ENCODE data around the gene SLC22A2. TPM values are rescaled to one million over a fixed set of nuclear protein-coding genes. Genes with fewer than 3 reads are reported as not detected.

The SLC22A2 gene
- total and polyA plus RNA-seq, 9 donors, result 0.04 to 0.32 (median 0.11) TPM; not detected in 3

- no peak overlapping the region for H3K4me3 ChIP-seq (ENCODE audit: low read length)
- H3K27me3 ChIP-seq (ENCODE audit: control insufficient read depth, insufficient read depth, low read length), result no peaks in the 10 kb centered on the region
- DNase-seq, result peak; percentile 36
- H3K27ac ChIP-seq (ENCODE audit: low read length), result no peak overlapping the region
- H3K36me3 ChIP-seq (ENCODE audit: control insufficient read depth, insufficient read depth, low read length), result no peaks in the 10 kb centered on the region
- 41% methylated on average over 6 of the region's 8 CpGs for WGBS (ENCODE audit: insufficient coverage)
- peaks cover 12% of the 10 kb centered on the region for H3K4me1 ChIP-seq (ENCODE audit: control insufficient read depth, insufficient read depth, low read length)
- no peaks in the 10 kb centered on the region for H3K9me3 ChIP-seq (replicated peaks; ENCODE audit: control insufficient read depth, low read depth, low read length)
Observed at GRCh38 chr6:160293844-160294243, 35.2 kb upstream of the SLC22A2 start.

- H3K4me3 ChIP-seq (ENCODE audit: low read length), result no peak overlapping the region
- no peaks in the 10 kb centered on the region for H3K4me1 ChIP-seq (ENCODE audit: control insufficient read depth, insufficient read depth, low read length)
- no peaks in the 10 kb centered on the region for H3K9me3 ChIP-seq (replicated peaks; ENCODE audit: control insufficient read depth, low read depth, low read length)
- H3K27me3 ChIP-seq (ENCODE audit: control insufficient read depth, insufficient read depth, low read length), result no peaks in the 10 kb centered on the region
- no CpG with 5 or more reads among the region's 1 CpG for WGBS (ENCODE audit: insufficient coverage)
- no peak for DNase-seq
- no peak overlapping the region for H3K27ac ChIP-seq (ENCODE audit: low read length)
- H3K36me3 ChIP-seq (ENCODE audit: control insufficient read depth, insufficient read depth, low read length), result no peaks in the 10 kb centered on the region
Observed at GRCh38 chr6:160285541-160286105, 27.0 kb upstream of the SLC22A2 start.

- H3K9me3 ChIP-seq (replicated peaks; ENCODE audit: control insufficient read depth, low read depth, low read length), result no peaks in the 10 kb centered on the region
- no peaks in the 10 kb centered on the region for H3K4me1 ChIP-seq (ENCODE audit: control insufficient read depth, insufficient read depth, low read length)
- WGBS (ENCODE audit: insufficient coverage), result no CpG with 5 or more reads among the region's 2 CpGs
- no peak for DNase-seq
- H3K36me3 ChIP-seq (ENCODE audit: control insufficient read depth, insufficient read depth, low read length), result no peaks in the 10 kb centered on the region
- no peak overlapping the region for H3K4me3 ChIP-seq (ENCODE audit: low read length)
- no peak overlapping the region for H3K27ac ChIP-seq (ENCODE audit: low read length)
- H3K27me3 ChIP-seq (ENCODE audit: control insufficient read depth, insufficient read depth, low read length), result no peaks in the 10 kb centered on the region
Observed at GRCh38 chr6:160284575-160284974, 26.0 kb upstream of the SLC22A2 start.

GRCh38 chr6:160282444-160282843 lies 23.8 kb upstream of the SLC22A2 start:
- no peaks in the 10 kb centered on the region for H3K9me3 ChIP-seq (replicated peaks; ENCODE audit: control insufficient read depth, low read depth, low read length)
- H3K36me3 ChIP-seq (ENCODE audit: control insufficient read depth, insufficient read depth, low read length), result no peaks in the 10 kb centered on the region
- peaks cover 2% of the 10 kb centered on the region for H3K4me1 ChIP-seq (ENCODE audit: control insufficient read depth, insufficient read depth, low read length)
- H3K27ac ChIP-seq (ENCODE audit: low read length), result no peak overlapping the region
- no peak for DNase-seq
- WGBS (ENCODE audit: insufficient coverage), result no CpG with 5 or more reads among the region's 1 CpG
- H3K27me3 ChIP-seq (ENCODE audit: control insufficient read depth, insufficient read depth, low read length), result no peaks in the 10 kb centered on the region
- H3K4me3 ChIP-seq (ENCODE audit: low read length), result no peak overlapping the region

- no peaks in the 10 kb centered on the region for H3K9me3 ChIP-seq (replicated peaks; ENCODE audit: control insufficient read depth, low read depth, low read length)
- H3K27ac ChIP-seq (ENCODE audit: low read length), result no peak overlapping the region
- H3K36me3 ChIP-seq (ENCODE audit: control insufficient read depth, insufficient read depth, low read length), result no peaks in the 10 kb centered on the region
- no peak for DNase-seq
- no peak overlapping the region for H3K4me3 ChIP-seq (ENCODE audit: low read length)
- no CpG with 5 or more reads among the region's 2 CpGs for WGBS (ENCODE audit: insufficient coverage)
- H3K27me3 ChIP-seq (ENCODE audit: control insufficient read depth, insufficient read depth, low read length), result no peaks in the 10 kb centered on the region
- peaks cover 22% of the 10 kb centered on the region for H3K4me1 ChIP-seq (ENCODE audit: control insufficient read depth, insufficient read depth, low read length)
Observed at GRCh38 chr6:160279850-160280249, 21.2 kb upstream of the SLC22A2 start.

- WGBS (ENCODE audit: insufficient coverage), result 71% methylated on average over 12 of the region's 12 CpGs
- Histone ChIP-seq H3K27ac (ENCODE audit: low read length) (no peak overlapping the region), H3K4me3 (ENCODE audit: low read length) (no peak overlapping the region), H3K27me3 (ENCODE audit: control insufficient read depth, insufficient read depth, low read length) (no peaks in the 10 kb centered on the region), H3K36me3 (ENCODE audit: control insufficient read depth, insufficient read depth, low read length) (no peaks in the 10 kb centered on the region), H3K4me1 (ENCODE audit: control insufficient read depth, insufficient read depth, low read length) (peaks cover 22% of the 10 kb centered on the region), H3K9me3 (replicated peaks; ENCODE audit: control insufficient read depth, low read depth, low read length) (no peaks in the 10 kb centered on the region)
- no peak for DNase-seq
Observed at GRCh38 chr6:160278786-160279310, 20.2 kb upstream of the SLC22A2 start.

GRCh38 chr6:160278311-160278710 lies 19.7 kb upstream of the SLC22A2 start:
- Histone ChIP-seq H3K27ac (ENCODE audit: low read length) (no peak overlapping the region), H3K4me1 (ENCODE audit: control insufficient read depth, insufficient read depth, low read length) (peaks cover 22% of the 10 kb centered on the region), H3K36me3 (ENCODE audit: control insufficient read depth, insufficient read depth, low read length) (no peaks in the 10 kb centered on the region), H3K4me3 (ENCODE audit: low read length) (no peak overlapping the region), H3K9me3 (replicated peaks; ENCODE audit: control insufficient read depth, low read depth, low read length) (no peaks in the 10 kb centered on the region), H3K27me3 (ENCODE audit: control insufficient read depth, insufficient read depth, low read length) (no peaks in the 10 kb centered on the region)
- WGBS (ENCODE audit: insufficient coverage), result 88% methylated on average over 3 of the region's 5 CpGs
- DNase-seq, result no peak

GRCh38 chr6:160277546-160277945 lies 18.9 kb upstream of the SLC22A2 start:
- Histone ChIP-seq H3K36me3 (ENCODE audit: control insufficient read depth, insufficient read depth, low read length) (no peaks in the 10 kb centered on the region), H3K4me1 (ENCODE audit: control insufficient read depth, insufficient read depth, low read length) (peaks cover 22% of the 10 kb centered on the region), H3K4me3 (ENCODE audit: low read length) (no peak overlapping the region), H3K27ac (ENCODE audit: low read length) (no peak overlapping the region), H3K27me3 (ENCODE audit: control insufficient read depth, insufficient read depth, low read length) (no peaks in the 10 kb centered on the region), H3K9me3 (replicated peaks; ENCODE audit: control insufficient read depth, low read depth, low read length) (no peaks in the 10 kb centered on the region)
- DNase-seq, result no peak
- 80% methylated on average over 15 of the region's 15 CpGs for WGBS (ENCODE audit: insufficient coverage)

- H3K27ac ChIP-seq (ENCODE audit: low read length), result no peak overlapping the region
- no peaks in the 10 kb centered on the region for H3K36me3 ChIP-seq (ENCODE audit: control insufficient read depth, insufficient read depth, low read length)
- H3K4me3 ChIP-seq (ENCODE audit: low read length), result no peak overlapping the region
- 82% methylated on average over 3 of the region's 5 CpGs for WGBS (ENCODE audit: insufficient coverage)
- no peak for DNase-seq
- no peaks in the 10 kb centered on the region for H3K27me3 ChIP-seq (ENCODE audit: control insufficient read depth, insufficient read depth, low read length)
- H3K4me1 ChIP-seq (ENCODE audit: control insufficient read depth, insufficient read depth, low read length), result peaks cover 22% of the 10 kb centered on the region
- no peaks in the 10 kb centered on the region for H3K9me3 ChIP-seq (replicated peaks; ENCODE audit: control insufficient read depth, low read depth, low read length)
Observed at GRCh38 chr6:160277144-160277543, 18.5 kb upstream of the SLC22A2 start.

- no CpG with 5 or more reads among the region's 4 CpGs for WGBS (ENCODE audit: insufficient coverage)
- H3K9me3 ChIP-seq (replicated peaks; ENCODE audit: control insufficient read depth, low read depth, low read length), result no peaks in the 10 kb centered on the region
- peaks cover 22% of the 10 kb centered on the region for H3K4me1 ChIP-seq (ENCODE audit: control insufficient read depth, insufficient read depth, low read length)
- H3K27ac ChIP-seq (ENCODE audit: low read length), result no peak overlapping the region
- no peak for DNase-seq
- no peaks in the 10 kb centered on the region for H3K36me3 ChIP-seq (ENCODE audit: control insufficient read depth, insufficient read depth, low read length)
- no peak overlapping the region for H3K4me3 ChIP-seq (ENCODE audit: low read length)
- H3K27me3 ChIP-seq (ENCODE audit: control insufficient read depth, insufficient read depth, low read length), result no peaks in the 10 kb centered on the region
Observed at GRCh38 chr6:160276126-160276525, 17.5 kb upstream of the SLC22A2 start.
